ENCODE data around the gene OTUB1. TPM values are rescaled to one million over a fixed set of nuclear protein-coding genes. Genes with fewer than 3 reads are reported as not detected.

The OTUB1 gene
- total and polyA plus RNA-seq, 11 donors, result 46.7 to 83.1 (median 54.5) TPM

DNA sequence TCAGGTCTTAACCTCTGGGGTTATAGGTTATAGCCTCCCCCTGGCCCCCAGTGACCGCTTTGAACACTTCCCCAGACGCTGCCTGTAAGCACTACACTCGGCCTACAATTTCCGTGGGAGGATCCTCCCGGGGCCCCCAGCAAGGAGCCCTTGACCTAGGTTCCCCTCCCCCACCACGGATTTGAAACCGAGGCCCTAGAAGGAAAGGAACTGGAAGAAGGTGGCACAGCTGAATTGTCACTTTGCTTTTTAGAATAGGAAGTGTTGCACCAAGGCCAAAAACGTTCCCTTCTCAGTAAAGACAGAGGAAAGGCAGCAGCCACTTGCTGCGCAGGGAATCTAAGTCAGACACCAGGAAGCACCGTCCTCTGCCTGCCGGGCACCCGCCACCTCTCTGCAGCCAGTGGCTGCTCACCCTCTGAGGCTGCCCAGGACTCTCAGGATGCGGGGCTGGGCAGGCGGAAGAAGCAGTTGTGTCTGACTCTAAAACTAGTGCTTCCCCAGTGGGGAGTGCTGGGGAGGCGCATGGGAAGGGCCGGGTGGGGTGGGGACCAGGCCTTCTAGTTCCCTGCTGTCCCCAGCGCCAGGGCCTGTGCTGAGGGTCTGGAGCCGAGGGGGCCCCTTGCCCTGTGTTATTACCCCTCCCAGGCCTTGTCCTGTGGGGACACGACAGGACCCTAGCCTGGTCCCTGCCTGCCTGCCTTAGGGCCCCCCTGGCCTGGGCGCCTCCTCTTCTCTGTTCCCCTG lies 41.6 kb downstream of the OTUB1 start:
- H3K4me3 ChIP-seq, result peak overlapping the region in 2 of 12 donors; percentile 1 to 26
- DNase-seq, result no peak
- no peaks in the 10 kb centered on the region for H3K9me3 ChIP-seq
- peaks cover 0 to 13% (median 0%) of the 10 kb centered on the region in 9 donors for H3K27me3 ChIP-seq
- peak overlapping the region in 1 of 12 donors; percentile 56 for H3K27ac ChIP-seq
- H3K36me3 ChIP-seq, result no peaks in the 10 kb centered on the region
- no peak for ATAC-seq
- no peak for TF ChIP-seq POLR2A (IDR thresholded peaks at IDR 0.05)
- TF ChIP-seq, protein P1, sequence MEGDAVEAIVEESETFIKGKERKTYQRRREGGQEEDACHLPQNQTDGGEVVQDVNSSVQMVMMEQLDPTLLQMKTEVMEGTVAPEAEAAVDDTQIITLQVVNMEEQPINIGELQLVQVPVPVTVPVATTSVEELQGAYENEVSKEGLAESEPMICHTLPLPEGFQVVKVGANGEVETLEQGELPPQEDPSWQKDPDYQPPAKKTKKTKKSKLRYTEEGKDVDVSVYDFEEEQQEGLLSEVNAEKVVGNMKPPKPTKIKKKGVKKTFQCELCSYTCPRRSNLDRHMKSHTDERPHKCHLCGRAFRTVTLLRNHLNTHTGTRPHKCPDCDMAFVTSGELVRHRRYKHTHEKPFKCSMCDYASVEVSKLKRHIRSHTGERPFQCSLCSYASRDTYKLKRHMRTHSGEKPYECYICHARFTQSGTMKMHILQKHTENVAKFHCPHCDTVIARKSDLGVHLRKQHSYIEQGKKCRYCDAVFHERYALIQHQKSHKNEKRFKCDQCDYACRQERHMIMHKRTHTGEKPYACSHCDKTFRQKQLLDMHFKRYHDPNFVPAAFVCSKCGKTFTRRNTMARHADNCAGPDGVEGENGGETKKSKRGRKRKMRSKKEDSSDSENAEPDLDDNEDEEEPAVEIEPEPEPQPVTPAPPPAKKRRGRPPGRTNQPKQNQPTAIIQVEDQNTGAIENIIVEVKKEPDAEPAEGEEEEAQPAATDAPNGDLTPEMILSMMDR (IDR thresholded peaks at IDR 0.05), result no peak
- 53 to 65% (median 59%) methylated on average over 16 to 20 of the region's 20 CpGs for WGBS, 4 donors
- intact Hi-C loops (cut with DNase I), result no loop called here
- H3K4me1 ChIP-seq, result peaks cover 0 to 17% (median 9%) of the 10 kb centered on the region in 12 donors

DNA sequence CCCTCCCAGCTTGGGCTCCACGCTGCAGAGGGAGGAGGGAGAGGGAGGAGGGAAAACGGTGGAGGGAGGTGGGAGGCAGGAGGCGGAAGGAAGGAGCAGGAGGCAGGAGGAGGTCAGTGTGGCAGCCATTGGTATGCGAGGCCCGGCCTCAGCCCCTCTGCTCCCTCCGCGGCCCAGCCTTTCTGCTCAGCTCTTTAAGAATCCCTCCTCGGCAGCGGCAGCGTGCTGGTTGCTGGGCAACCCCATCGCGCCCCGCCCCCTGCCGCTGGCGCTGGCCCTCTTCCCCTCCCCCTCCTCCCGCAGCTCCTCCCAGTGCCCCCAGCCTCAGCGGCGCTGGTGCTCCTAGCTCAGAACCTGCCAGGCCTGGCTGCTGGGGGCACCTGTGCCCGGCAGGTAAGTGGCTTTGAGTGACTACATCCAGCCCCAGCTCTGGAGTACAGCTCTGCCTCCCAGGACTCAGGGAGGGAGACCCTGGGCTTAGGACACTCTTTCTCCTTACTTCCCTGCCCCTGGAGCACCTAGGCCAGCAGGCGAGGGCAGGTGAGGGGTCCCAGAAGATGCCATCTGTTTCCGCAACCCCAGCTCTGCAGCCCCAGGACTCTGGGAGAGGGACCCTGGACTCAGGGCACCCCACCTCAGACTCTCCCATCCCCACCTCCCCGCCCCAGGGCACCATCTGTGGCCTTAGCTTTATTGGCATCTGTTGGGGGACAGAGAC lies 42.3 kb downstream of the OTUB1 start:
- DNase-seq (no peak), ATAC-seq (no peak)
- intact Hi-C loops (cut with DNase I), result no loop called here
- 35 to 56% (median 40%) methylated on average over 20 to 22 of the region's 22 CpGs for WGBS, 4 donors
- peaks cover 0 to 13% (median 0%) of the 10 kb centered on the region in 9 donors for H3K27me3 ChIP-seq
- H3K27ac ChIP-seq, result peak overlapping the region in 1 of 12 donors; percentile 56
- peaks cover 0 to 17% (median 4%) of the 10 kb centered on the region in 12 donors for H3K4me1 ChIP-seq
- TF ChIP-seq POLR2A (IDR thresholded peaks at IDR 0.05), result no peak
- TF ChIP-seq, protein P1 (IDR thresholded peaks at IDR 0.05), result no peak
- H3K36me3 ChIP-seq, result no peaks in the 10 kb centered on the region
- H3K4me3 ChIP-seq, result peak overlapping the region in 2 of 12 donors; percentile 1 to 26
- H3K9me3 ChIP-seq, result no peaks in the 10 kb centered on the region

DNA sequence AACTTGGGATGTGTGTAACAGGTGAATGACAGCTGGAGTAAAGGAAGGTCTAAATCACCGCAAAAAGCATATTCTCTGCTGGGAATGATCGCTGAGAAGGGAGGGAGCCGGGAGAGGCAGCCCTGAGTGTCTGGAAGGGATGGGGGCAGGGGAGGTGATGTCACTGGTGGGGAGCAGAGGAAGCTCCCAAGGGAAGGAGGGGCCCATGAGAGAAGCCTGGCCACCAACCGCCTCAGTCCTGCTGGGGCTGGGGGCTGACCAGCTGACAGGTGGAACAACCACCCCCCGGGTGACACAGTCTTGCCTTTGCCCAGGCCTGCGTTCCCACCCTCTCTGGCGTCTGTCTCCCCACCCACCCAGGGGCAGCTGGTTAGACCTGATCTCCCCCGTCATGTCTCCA lies 43.5 kb downstream of the OTUB1 start:
- Histone ChIP-seq H3K27me3 (peaks cover 0 to 17% (median 1%) of the 10 kb centered on the region in 9 donors), H3K9me3 (no peaks in the 10 kb centered on the region), H3K4me1 (peaks cover 0 to 15% (median 3%) of the 10 kb centered on the region in 12 donors), H3K36me3 (no peaks in the 10 kb centered on the region), H3K4me3 (no peak overlapping the region), H3K27ac (no peak overlapping the region)
- no peak for DNase-seq
- no peak for TF ChIP-seq POLR2A (IDR thresholded peaks at IDR 0.05)
- TF ChIP-seq, protein P1 (IDR thresholded peaks at IDR 0.05), result no peak
- ATAC-seq, result no peak
- intact Hi-C loops (cut with DNase I), result no loop called here
- 73 to 81% (median 78%) methylated on average over 8 of the region's 8 CpGs for WGBS, 4 donors

DNA sequence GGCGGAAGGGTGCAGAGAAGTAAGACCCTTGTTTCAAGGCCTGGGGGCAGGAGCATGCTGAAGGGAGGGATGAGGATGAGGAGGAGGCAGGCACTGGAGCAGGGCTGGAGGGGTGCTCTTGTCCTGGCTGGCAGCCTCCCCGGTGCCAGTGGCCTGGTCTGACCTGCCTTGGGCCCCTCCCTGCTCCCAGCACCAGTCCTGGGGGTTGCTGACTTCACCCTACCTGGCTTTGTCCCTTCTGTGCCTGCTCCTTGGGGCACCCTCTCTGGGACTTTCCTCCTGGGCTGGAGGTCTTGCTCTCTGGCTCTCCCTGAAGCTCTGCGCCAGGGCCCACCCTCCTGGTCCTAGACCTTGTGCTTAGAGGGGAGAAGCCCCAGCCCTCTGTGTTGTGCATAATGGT lies 44.8 kb downstream of the OTUB1 start:
- Histone ChIP-seq H3K9me3 (no peaks in the 10 kb centered on the region), H3K27me3 (peaks cover 0 to 24% (median 4%) of the 10 kb centered on the region in 9 donors), H3K36me3 (no peaks in the 10 kb centered on the region), H3K27ac (no peak overlapping the region), H3K4me3 (no peak overlapping the region), H3K4me1 (peaks cover 0 to 23% (median 9%) of the 10 kb centered on the region in 12 donors)
- 81 to 88% (median 83%) methylated on average over 3 of the region's 3 CpGs for WGBS, 4 donors
- no peak for TF ChIP-seq POLR2A (IDR thresholded peaks at IDR 0.05)
- TF ChIP-seq, protein P1 (IDR thresholded peaks at IDR 0.05), result no peak
- ATAC-seq (no peak), DNase-seq (no peak)
- intact Hi-C loops (cut with DNase I), result no loop called here

Data from heart left ventricle (tissue), 16 donors.